H9 (cell line): ENCODE measurements around the gene PSME1. TPM values are rescaled to one million over a fixed set of nuclear protein-coding genes. Genes with fewer than 3 reads are reported as not detected.

ENCODE experiments used
- DNase-seq: peaks from one replicate; pipeline ENCODE4 v3.0.0-alpha.2; 2017
- H2AFZ ChIP-seq: one replicate; pipeline ENCODE4 v1.6.1; 2013; ENCODE audit warnings: mild to moderate bottlenecking, low read length, control low read depth, moderate library complexity
- H2AK5ac ChIP-seq: 2 replicates; pipeline ENCODE4 v1.6.1; 2013; ENCODE audit warnings: low read length, control low read depth, mixed read lengths; ENCODE audit not compliant: insufficient read length
- H2BK120ac ChIP-seq: one replicate; pipeline ENCODE4 v1.6.1; 2013; ENCODE audit warnings: low read depth, mild to moderate bottlenecking, low read length, control low read depth, inconsistent platforms; ENCODE audit not compliant: poor library complexity, severe bottlenecking
- H2BK12ac ChIP-seq: 2 replicates; pipeline ENCODE4 v1.6.1; 2013; ENCODE audit warnings: low read length, control low read depth, mixed read lengths, low read depth; ENCODE audit not compliant: insufficient read length
- H2BK15ac ChIP-seq: 2 replicates; pipeline ENCODE4 v1.6.1; 2013; ENCODE audit warnings: low read depth, low read length, control low read depth
- H2BK20ac ChIP-seq: one replicate; pipeline ENCODE4 v1.6.1; 2013; ENCODE audit warnings: low read depth, mild to moderate bottlenecking, low read length, control low read depth, inconsistent platforms; ENCODE audit not compliant: poor library complexity, severe bottlenecking
- H2BK5ac ChIP-seq: 2 replicates; pipeline ENCODE4 v1.6.1; 2013; ENCODE audit warnings: low read length, control low read depth, mixed read lengths; ENCODE audit not compliant: insufficient read length
- H3K14ac ChIP-seq: 2 replicates; pipeline ENCODE4 v1.6.1; 2013; ENCODE audit warnings: low read length, control low read depth; ENCODE audit not compliant: insufficient read depth
- H3K18ac ChIP-seq: 2 replicates; pipeline ENCODE4 v1.6.1; 2013; ENCODE audit warnings: low read depth, mild to moderate bottlenecking, mixed read lengths, low read length, control low read depth; ENCODE audit not compliant: insufficient read length
- H3K23ac ChIP-seq: 2 replicates; pipeline ENCODE4 v1.6.1; 2013; ENCODE audit warnings: low read length, control low read depth, mixed read lengths, low read depth; ENCODE audit not compliant: insufficient read length
- H3K23me2 ChIP-seq: 2 replicates; pipeline ENCODE4 v1.6.1; 2013; ENCODE audit warnings: low read depth, mild to moderate bottlenecking, mixed read lengths, low read length, control low read depth; ENCODE audit not compliant: insufficient read length, poor library complexity, severe bottlenecking
- H3K27ac ChIP-seq: 2 replicates; pipeline ENCODE4 v1.5.1; 2013; ENCODE audit warnings: low read length, control low read depth, mixed read lengths, low read depth; ENCODE audit not compliant: insufficient read length
- H3K27me3 ChIP-seq: 2 replicates; pipeline ENCODE4 v1.6.1; 2013; ENCODE audit warnings: low read length, control low read depth, inconsistent platforms; ENCODE audit not compliant: insufficient read depth
- H3K4ac ChIP-seq: 2 replicates; pipeline ENCODE4 v1.6.1; 2013; ENCODE audit warnings: low read depth, mild to moderate bottlenecking, control low read depth, inconsistent platforms, low read length, moderate library complexity
- H3K4me1 ChIP-seq: 2 replicates; pipeline ENCODE4 v1.6.1; 2013; ENCODE audit warnings: low read length, control low read depth, inconsistent platforms; ENCODE audit not compliant: insufficient read depth
- H3K4me2 ChIP-seq: 2 replicates; pipeline ENCODE4 v1.6.1; 2013; ENCODE audit warnings: low read length, control low read depth, mixed read lengths; ENCODE audit not compliant: insufficient read length, insufficient read depth
- H3K56ac ChIP-seq: 2 replicates; pipeline ENCODE4 v1.6.1; 2013; ENCODE audit warnings: low read depth, mild to moderate bottlenecking, mixed read lengths, low read length, control low read depth; ENCODE audit not compliant: insufficient read length
- H3K79me1 ChIP-seq: 2 replicates; pipeline ENCODE4 v1.6.1; 2013; ENCODE audit warnings: low read depth, mild to moderate bottlenecking, moderate library complexity, low read length, control low read depth, inconsistent platforms; ENCODE audit not compliant: insufficient read depth, poor library complexity, severe bottlenecking
- H3K79me2 ChIP-seq: 2 replicates; pipeline ENCODE4 v1.6.1; 2013; ENCODE audit warnings: low read length, control low read depth, inconsistent platforms; ENCODE audit not compliant: insufficient read depth
- H3K9ac ChIP-seq: 2 replicates; pipeline ENCODE4 v1.6.1; 2013; ENCODE audit warnings: low read length, control low read depth, mixed read lengths; ENCODE audit not compliant: insufficient read length; ENCODE audit errors: extremely low read depth
- H3K9me3 ChIP-seq: one replicate; pipeline ENCODE4 v1.6.1; 2013; ENCODE audit warnings: low read depth, low read length, inconsistent platforms; ENCODE audit not compliant: control insufficient read depth
- H3T11ph ChIP-seq: one replicate; pipeline ENCODE4 v1.6.1; 2013; ENCODE audit warnings: mild to moderate bottlenecking, low read length, control low read depth, inconsistent platforms
- H4K20me1 ChIP-seq: one replicate; pipeline ENCODE4 v1.6.1; 2013; ENCODE audit not compliant: control insufficient read depth, insufficient read length, insufficient read depth
- H4K5ac ChIP-seq: 2 replicates; pipeline ENCODE4 v1.6.1; 2013; ENCODE audit warnings: low read depth, mild to moderate bottlenecking, mixed read lengths, low read length, control low read depth; ENCODE audit not compliant: insufficient read length
- H4K8ac ChIP-seq: replicated peaks from 2 replicates; pipeline ENCODE4 v1.6.1; 2013; ENCODE audit warnings: low read length, control low read depth, mixed read lengths, low read depth; ENCODE audit not compliant: insufficient read length
- H4K91ac ChIP-seq: 2 replicates; pipeline ENCODE4 v1.6.1; 2013; ENCODE audit warnings: low read depth, mild to moderate bottlenecking, moderate library complexity, mixed read lengths, low read length, control low read depth; ENCODE audit not compliant: insufficient read length
- H3K27ac Mint-ChIP-seq, 3 experiments: 2 replicates in 2 of 3; 3 replicates in 1 of 3; pipeline ENCODE4 v1.8.0; 2020 to 2021; ENCODE audit warnings: mixed read lengths in 3 of 3, mild to moderate bottlenecking in 1 of 3, moderate library complexity in 1 of 3
- H3K27me3 Mint-ChIP-seq: 2 replicates; pipeline ENCODE4 v1.8.0; 2021; ENCODE audit warnings: low read depth, mild to moderate bottlenecking, moderate library complexity, mixed read lengths
- H3K36me3 Mint-ChIP-seq, 3 experiments: 2 replicates in 2 of 3; 3 replicates in 1 of 3; pipeline ENCODE4 v1.8.0; 2020 to 2021; ENCODE audit warnings: low read depth in 3 of 3, mixed read lengths in 3 of 3; ENCODE audit not compliant: insufficient read depth in 1 of 3
- H3K4me1 Mint-ChIP-seq, 2 experiments: 2 replicates each; pipeline ENCODE4 v1.8.0; 2020; ENCODE audit warnings: mixed read lengths in 2 of 2
- H3K4me3 Mint-ChIP-seq, 2 experiments: 2 replicates in 1 of 2; 3 replicates in 1 of 2; pipeline ENCODE4 v1.8.0; 2020 to 2021; ENCODE audit warnings: mild to moderate bottlenecking in 2 of 2, mixed read lengths in 2 of 2, moderate library complexity in 1 of 2
- H3K9me3 Mint-ChIP-seq, 2 experiments: 2 replicates in 1 of 2; 3 replicates in 1 of 2; pipeline ENCODE4 v1.8.0; 2020; ENCODE audit warnings: mild to moderate bottlenecking in 2 of 2, mixed read lengths in 2 of 2, moderate library complexity in 1 of 2
- CTCF ChIP-seq: fragments of 200-600 bp; sonication (generic); conservative IDR thresholded peaks from 3 replicates; pipeline ENCODE4 v1.8.0; 2021; ENCODE audit warnings: antibody characterized with exemption, mild to moderate bottlenecking
- WGBS: extraction: QIAGEN DNeasy Blood & Tissue Kit; methylation state at CpG from one replicate; pipeline ENCODE4 v1.1.7; 2013; ENCODE audit warnings: missing lambda C conversion rate, low lambda C conversion rate, mixed read lengths; ENCODE audit not compliant: insufficient read length; ENCODE audit errors: extremely low coverage; 5-methylcytosine and 5-hydroxymethylcytosine counted together
- total RNA-seq: library from RNA; stranded (reverse); gene quantifications from 2 replicates; pipeline ENCODE4 v1.2.1, GENCODE V29; 2021

PSME1 gene
- total RNA-seq, 1 experiment from 2014 or later: 109 TPM

DNA sequence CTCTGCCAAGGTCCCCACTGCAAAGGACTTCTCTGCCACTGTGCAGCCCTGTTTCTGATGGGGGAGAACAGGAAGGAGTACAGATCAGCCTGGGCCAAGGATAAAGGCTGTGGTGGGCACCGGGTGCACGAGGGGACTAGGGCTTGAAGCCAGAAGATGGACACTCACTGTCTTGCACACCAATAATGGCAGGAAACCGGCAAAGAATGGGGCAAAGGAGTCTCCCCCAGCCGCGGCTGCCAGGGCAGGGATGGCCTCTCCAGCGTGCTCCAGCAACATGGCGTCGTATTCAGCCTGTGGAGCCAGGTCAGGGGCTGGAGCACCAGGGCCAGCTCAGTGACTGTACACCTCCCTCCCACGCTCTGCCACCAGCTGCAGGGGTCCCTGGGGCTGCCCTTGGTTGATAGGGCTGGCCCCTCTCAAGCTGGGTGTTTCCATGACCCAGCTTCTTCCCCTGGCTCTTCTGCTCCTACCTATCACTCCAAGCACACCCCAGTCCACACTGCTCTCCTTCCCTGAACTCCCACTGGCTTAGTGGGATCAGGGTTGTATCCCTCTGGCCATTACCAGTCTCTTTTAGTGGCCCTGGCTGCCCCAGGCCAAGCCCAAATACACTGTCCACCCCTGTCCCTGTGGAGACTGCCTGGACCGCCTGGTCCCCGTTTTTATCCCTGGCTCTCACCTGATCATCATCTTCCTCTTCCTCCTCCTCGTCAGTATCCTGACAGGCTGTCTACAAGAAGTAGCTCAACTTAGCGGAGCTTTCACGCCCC is 46.3 kb downstream of the PSME1 start:
- H2AFZ ChIP-seq: no peak overlapping the region
- no peak overlapping the region; a peak in 1 of 5 replicates for H3K4me3 Mint-ChIP-seq
- no peak overlapping the region for H2BK12ac ChIP-seq

More for the DNA sequence above, 46.3 kb downstream of the PSME1 start:
- Histone ChIP-seq H4K91ac (no peak overlapping the region), H3K79me2 (no peaks in the 10 kb centered on the region), H3K9ac (no peak overlapping the region), H2AK5ac (no peak overlapping the region), H2BK15ac (no peak overlapping the region), H4K20me1 (no peaks in the 10 kb centered on the region), H3K14ac (no peak overlapping the region), H3K4me2 (no peak overlapping the region), H3K18ac (no peak overlapping the region), H2BK120ac (no peak overlapping the region), H3K23me2 (no peaks in the 10 kb centered on the region), H3K4me1 (no peaks in the 10 kb centered on the region), H3K23ac (no peak overlapping the region), H3K56ac (no peak overlapping the region), H3K27me3 (no peaks in the 10 kb centered on the region), H4K5ac (no peak overlapping the region), H3K4ac (no peak overlapping the region), H3K9me3 (no peaks in the 10 kb centered on the region), H2BK5ac (no peak overlapping the region), H3K27ac (no peak overlapping the region), H3T11ph (no peak overlapping the region), H3K79me1 (peaks cover 1% of the 10 kb centered on the region), H4K8ac (no peak overlapping the region), H2BK20ac (no peak overlapping the region)
- Mint-ChIP-seq H3K27me3 (no peaks in the 10 kb centered on the region; the same call in 1 of the 2 replicates), H3K36me3 (peaks cover 44 to 95% (median 79%) of the 10 kb centered on the region in 3 experiments), H3K4me1 (peaks cover 0 to 3% of the 10 kb centered on the region in 2 experiments; a peak in 1 of 4 replicates), H3K9me3 (no peaks in the 10 kb centered on the region), H3K27ac (peak overlapping the region in 1 of 3 experiments; percentile 16; a peak in 1 of 7 replicates)
- no peak for TF ChIP-seq CTCF
- DNase-seq: no peak
- WGBS: no CpG with 5 or more reads among the region's 14 CpGs
